HepG2 (cell line): ENCODE data around the gene LMNA. TPM values are rescaled to one million over a fixed set of nuclear protein-coding genes. Genes with fewer than 3 reads are reported as not detected.

Source experiments
- ATAC-seq: fragments of 200-7000 bp; cut with Tn5 transposase; 3 replicates; pipeline ENCODE4 v1.9.1; 2020; ENCODE audit warnings: mild to moderate bottlenecking, moderate library complexity
- BruUV-seq: library from RNA; stranded (reverse); fragments of 400-500 nt; replicated peaks from 2 replicates; lab custom pipeline; 2021; lab: Mats Ljungman, UMichigan
- CTCF ChIA-PET: fragments of 300-600 bp; formaldehyde crosslinking; extraction: SDS; loops from one replicate; lab custom pipeline; 2021; ENCODE audit warnings: low total read pairs, inconsistent platforms, low intra/inter-chr PET ratio; lab: Yijun Ruan, JAX
- POLR2A ChIA-PET: fragments of 350-600 bp; sonication (Branson Sonifier 250); formaldehyde crosslinking; loops from one replicate; lab custom pipeline; 2020; ENCODE audit warnings: antibody characterized with exemption, inconsistent platforms; lab: Yijun Ruan, JAX
- DNase-seq: peaks from one replicate; pipeline ENCODE4 v3.0.0-alpha.2; 2015; ENCODE audit warnings: low spot score
- FAIRE-seq: peaks from 3 replicates; lab custom pipeline; 2011; peaks lifted over from hg19 to GRCh38; lab: Jason Lieb, UNC
- H2AFZ ChIP-seq: one replicate; pipeline ENCODE4 v1.6.1; 2011; ENCODE audit warnings: low read length, inconsistent platforms
- H3K27ac ChIP-seq: fragments of 300-600 bp; 3 replicates; pipeline ENCODE4 v1.8.0; 2011; ENCODE audit warnings: mixed run types, mild to moderate bottlenecking, mixed read lengths, low read length, inconsistent platforms; ENCODE audit not compliant: insufficient read depth; ENCODE audit errors: extremely low read length
- H3K27me3 ChIP-seq, 2 experiments: fragments of 200-600 bp in 1 of 2; 2 replicates in 1 of 2; 3 replicates in 1 of 2; pipeline versions ENCODE4 v1.6.0 to v1.8.0; 2011; ENCODE audit warnings: low read length in 2 of 2, mild to moderate bottlenecking in 2 of 2, moderate library complexity in 2 of 2, inconsistent platforms in 1 of 2; ENCODE audit not compliant: insufficient read depth in 2 of 2, control insufficient read depth in 1 of 2
- H3K36me3 ChIP-seq, 2 experiments: fragments of 200-600 bp in 1 of 2; replicated peaks in 1 of 2; 2 replicates in 1 of 2; 3 replicates in 1 of 2; pipeline versions ENCODE4 v1.5.1 to v1.8.0; 2011; ENCODE audit warnings: low read length in 2 of 2, inconsistent platforms in 1 of 2; ENCODE audit not compliant: insufficient read depth in 2 of 2, control insufficient read depth in 1 of 2
- H3K4me1 ChIP-seq: 2 replicates; pipeline ENCODE4 v1.5.1; 2012; ENCODE audit warnings: low read length, inconsistent platforms; ENCODE audit not compliant: insufficient read depth
- H3K4me2 ChIP-seq: 2 replicates; pipeline ENCODE4 v1.6.0; 2011; ENCODE audit warnings: low read depth, low read length, inconsistent platforms
- H3K4me3 ChIP-seq, 3 experiments: fragments of 200-600 bp in 1 of 3; sonication (generic), shearing (Covaris generic) in 1 of 3; replicated peaks in 1 of 3; 2 replicates each; pipeline ENCODE4 v1.5.1; 2011 to 2016; ENCODE audit warnings: low read length in 3 of 3, inconsistent platforms in 2 of 3, low read depth in 2 of 3, mild to moderate bottlenecking in 2 of 3, control low read depth in 1 of 3, mixed read lengths in 1 of 3; ENCODE audit not compliant: insufficient read depth in 1 of 3
- H3K79me2 ChIP-seq: one replicate; pipeline ENCODE4 v1.6.1; 2011; ENCODE audit warnings: low read length, inconsistent platforms; ENCODE audit not compliant: insufficient read depth
- H3K9ac ChIP-seq: 2 replicates; pipeline ENCODE4 v1.6.0; 2011; ENCODE audit warnings: mild to moderate bottlenecking, low read depth, low read length, inconsistent platforms; ENCODE audit not compliant: insufficient read depth
- H3K9me3 ChIP-seq: 2 replicates; pipeline ENCODE4 v1.5.1; 2012; ENCODE audit warnings: mild to moderate bottlenecking, low read length
- H4K20me1 ChIP-seq: 2 replicates; pipeline ENCODE4 v1.6.0; 2011; ENCODE audit warnings: inconsistent platforms, mild to moderate bottlenecking, low read length, moderate library complexity; ENCODE audit not compliant: insufficient read depth
- AKAP8 ChIP-seq: sonication (generic); formaldehyde crosslinking; IDR thresholded peaks from 2 replicates; pipeline ENCODE4 v1.5.1; 2020; ENCODE audit warnings: mild to moderate bottlenecking, missing genetic modification reagents
- BRD4 ChIP-seq: sonication (generic); formaldehyde crosslinking; IDR thresholded peaks from 2 replicates; pipeline ENCODE4 v1.4.0; 2020; ENCODE audit warnings: missing genetic modification reagents
- KMT2B ChIP-seq: IDR thresholded peaks from 2 replicates; pipeline ENCODE4 v1.6.1; 2016; ENCODE audit warnings: missing genetic modification reagents, missing compliant biosample characterization
- PCBP1 ChIP-seq: fragments of 200-400 bp; formaldehyde crosslinking; IDR thresholded peaks from 2 replicates; pipeline ENCODE4 v1.6.1; 2017; ENCODE audit warnings: mild to moderate bottlenecking, low read depth, low read length, borderline replicate concordance
- PLSCR1 ChIP-seq: sonication (generic); formaldehyde crosslinking; IDR thresholded peaks from 2 replicates; pipeline ENCODE4 v1.5.0; 2020; ENCODE audit warnings: missing genetic modification reagents, mild to moderate bottlenecking, borderline replicate concordance
- PREB ChIP-seq: sonication (generic); formaldehyde crosslinking; IDR thresholded peaks from 2 replicates; pipeline ENCODE4 v1.4.0; 2020; ENCODE audit warnings: missing genetic modification reagents
- SCMH1 ChIP-seq: sonication (generic); formaldehyde crosslinking; IDR thresholded peaks from 2 replicates; pipeline ENCODE4 v1.9.0; 2021; ENCODE audit warnings: missing genetic modification reagents, mild to moderate bottlenecking, borderline replicate concordance
- SOX5 ChIP-seq: IDR thresholded peaks from 2 replicates; pipeline ENCODE4 v1.6.1; 2016; ENCODE audit warnings: borderline replicate concordance
- SRSF9 ChIP-seq: fragments of 200-400 bp; formaldehyde crosslinking; IDR thresholded peaks from 2 replicates; pipeline ENCODE4 v1.6.1; 2018; ENCODE audit warnings: borderline replicate concordance, mild to moderate bottlenecking, low read depth, low read length; ENCODE audit not compliant: insufficient read depth, poor library complexity, severe bottlenecking
- TBP ChIP-seq: sonication (generic); formaldehyde crosslinking; IDR thresholded peaks from 2 replicates; pipeline ENCODE4 v1.5.0; 2020; ENCODE audit warnings: missing genetic modification reagents
- U2AF2 ChIP-seq: fragments of 200-400 bp; formaldehyde crosslinking; IDR thresholded peaks from 2 replicates; pipeline ENCODE4 v1.6.1; 2017; ENCODE audit warnings: low read depth, mild to moderate bottlenecking, low read length
- ZNF207 ChIP-seq: fragments of 450-650 bp; IDR thresholded peaks from 2 replicates; pipeline ENCODE4 v1.6.1; 2016; ENCODE audit warnings: antibody characterized with exemption, borderline replicate concordance
- ZNF740 ChIP-seq: sonication (generic); formaldehyde crosslinking; IDR thresholded peaks from 2 replicates; pipeline ENCODE4 v1.4.0; 2020; ENCODE audit warnings: missing genetic modification reagents
- ZSCAN25 ChIP-seq: sonication (generic); formaldehyde crosslinking; IDR thresholded peaks from 2 replicates; pipeline ENCODE4 v1.8.0; 2022; ENCODE audit warnings: mild to moderate bottlenecking, missing genetic modification reagents
- WGBS: methylation state at CpG from one replicate; pipeline ENCODE4 v1.1.6; 2017; ENCODE audit warnings: low lambda C conversion rate; 5-methylcytosine and 5-hydroxymethylcytosine counted together
- in situ Hi-C: cut with HindIII; loops from 2 replicates; pipeline ENCODE4 v1.10.0; 2017; ENCODE audit warnings: low pct_unique_long_range_greater_than_20kb; ENCODE audit not compliant: extremely low pct_ligation_motif_present
- intact Hi-C: fragments of 100-400 bp; cut with micrococcal nuclease; formaldehyde crosslinking; loops from one replicate; pipeline ENCODE4 v1.10.0; 2022; ENCODE audit not compliant: unreplicated experiment
- polyA plus RNA-seq, 8 experiments: library from polyadenylated mRNA; depleted of rRNA in 3 of 8; stranded (reverse) in 7 of 8; unstranded in 1 of 8; fragments of >200 nt; fragmentation: Illumina TruSeq in 4 of 8; extraction: Trizol in 4 of 8; gene quantifications; 2 replicates each; pipeline versions ENCODE4 v1.2.1 to v1.2.3, GENCODE V29; 2011 to 2016; ENCODE audit warnings: low read depth in 4 of 8, missing spikeins in 1 of 8, mixed read lengths in 1 of 8; ENCODE audit not compliant: insufficient read depth in 1 of 8
- total RNA-seq, 5 experiments: library from RNA; depleted of rRNA; stranded (reverse); fragments of >200 nt; fragmentation: Illumina TruSeq; extraction: Trizol; gene quantifications; 2 replicates each; pipeline ENCODE4 v1.2.3, GENCODE V29; 2016; ENCODE audit warnings: low read depth in 1 of 5

Gene LMNA
- total and polyA plus RNA-seq, 2 of the 13 experiments (the other 11 are each of a cell fraction or from before 2014, with no cell fraction given): 107 to 225 TPM

- no peak overlapping the region for H2AFZ ChIP-seq
- in situ Hi-C loops: no loop called here
- POLR2A ChIA-PET: interaction anchor here (0.5 to 2.6 kb wide), 7 partner anchors 9 to 139 kb away, joined by 3 to 15 read pairs (median 3); no protein-coding TSS in a partner anchor
- WGBS: 0% methylated on average over 7 of the region's 10 CpGs
- peaks cover 3 to 7% of the 10 kb centered on the region in 2 experiments; a peak in 3 of 5 replicates for H3K36me3 ChIP-seq
- H3K9me3 ChIP-seq: no peaks in the 10 kb centered on the region
- TF ChIP-seq KMT2B (CRISPR knock-in tag) (no peak), BRD4 (CRISPR knock-in tag) (0 out of 2 replicates have a peak, but pooled peaks have one; percentile 2), ZSCAN25 (CRISPR knock-in tag) (peak; percentile 12; the same call in 1 of the 2 replicates), SOX5 (CRISPR knock-in tag) (no peak)
- TF ChIP-seq, all 625 proteins: peak for 2
- CTCF ChIA-PET: no interaction called here
- H4K20me1 ChIP-seq: peaks cover 2% of the 10 kb centered on the region; the same call in 1 of the 2 replicates
- no peak for FAIRE-seq
- H3K27ac ChIP-seq: peak overlapping the region; percentile 77
- no peak for DNase-seq
- H3K4me3 ChIP-seq: peak overlapping the region; percentile 88 to 94 (median 89)
- H3K9ac ChIP-seq: peak overlapping the region; percentile 77
- no TSS peak for BruUV-seq
- intact Hi-C loops: loop anchor here (5.0 kb wide), 1 partner anchor 955 kb away; the partner anchor contains the start of gene EFNA1
- H3K4me2 ChIP-seq: peak overlapping the region; percentile 72
- peaks cover 23% of the 10 kb centered on the region for H3K79me2 ChIP-seq
- peaks cover 65% of the 10 kb centered on the region for H3K4me1 ChIP-seq
- ATAC-seq: no peak
- no peaks in the 10 kb centered on the region; a peak in 1 of 5 replicates for H3K27me3 ChIP-seq
Observed at GRCh38 chr1:156081917-156082308, 32.6 kb upstream of the LMNA start.

- Histone ChIP-seq H3K27ac (peak within 1 kb of the TSS; percentile 77), H3K4me1 (peaks cover 71% of the 10 kb centered on the region), H3K9ac (peak within 1 kb of the TSS; percentile 77), H3K4me2 (peak within 1 kb of the TSS; percentile 97), H2AFZ (no peak within 1 kb of the TSS), H4K20me1 (peaks cover 2% of the 10 kb centered on the region; the same call in 1 of the 2 replicates), H3K27me3 (no peaks in the 10 kb centered on the region; a peak in 1 of 5 replicates), H3K9me3 (no peaks in the 10 kb centered on the region), H3K36me3 (peaks cover 0 to 2% of the 10 kb centered on the region in 2 experiments; a peak in 3 of 5 replicates), H3K79me2 (peaks cover 23% of the 10 kb centered on the region), H3K4me3 (peak within 1 kb of the TSS; percentile 88 to 94 (median 89))
- intact Hi-C loops: loop anchor here (5.0 kb wide), 1 partner anchor 955 kb away; the partner anchor contains the start of gene EFNA1
- POLR2A ChIA-PET: interaction anchor here (0.5 to 2.6 kb wide), 7 partner anchors 9 to 139 kb away, joined by 3 to 15 read pairs (median 3); no protein-coding TSS in a partner anchor
- no TSS peak for BruUV-seq
- DNase-seq: peak; percentile 75
- ATAC-seq: peak; percentile 77
- peak; percentile 75 for FAIRE-seq
- in situ Hi-C loops: no loop called here
- CTCF ChIA-PET: no interaction called here
- 2% methylated on average over 28 of the region's 62 CpGs for WGBS
- TF ChIP-seq AKAP8 (CRISPR knock-in tag) (no peak), SRSF9 (no peak), TBP (CRISPR knock-in tag) (no peak), PREB (no peak), SCMH1 (no peak), PCBP1 (0 out of 2 replicates have a peak, but pooled peaks have one; percentile 55), PLSCR1 (CRISPR knock-in tag) (no peak), ZNF740 (CRISPR knock-in tag) (no peak; the same call in 1 of the 2 replicates), ZNF207 (no peak), U2AF2 (no peak)
Observed at GRCh38 chr1:156082309-156083091, 32.0 kb upstream of the LMNA start, which contains the start of gene MEX3A. MEX3A (minus strand) TSS chr1:156082465; CDS start chr1:156081998, 467 bp downstream.
